ENCODE data around the gene MED12L. TPM values are rescaled to one million over a fixed set of nuclear protein-coding genes. Genes with fewer than 3 reads are reported as not detected.

MED12L gene
- total and polyA plus RNA-seq, 4 experiments from 2014 or later = 0.35 to 0.78 TPM; not detected in 2

DNA sequence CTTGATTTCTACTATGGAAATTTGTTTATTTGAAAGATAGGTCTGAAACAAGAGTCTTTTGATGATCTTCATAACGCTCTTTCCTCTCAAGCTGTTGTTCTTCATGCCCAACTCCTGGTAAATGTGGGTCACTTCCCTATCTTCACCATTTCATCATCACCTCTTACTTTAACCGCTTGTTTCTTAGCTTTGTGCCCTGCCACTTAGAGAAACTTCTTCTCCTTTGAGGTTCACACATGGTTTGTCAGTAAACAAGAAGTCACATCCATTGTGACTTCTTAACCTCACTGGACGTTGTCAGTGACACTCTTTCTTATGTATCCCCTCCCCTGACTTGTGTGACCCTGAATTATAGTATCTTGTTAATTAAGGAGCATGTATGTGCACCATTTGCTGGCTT is 260.8 kb downstream of the MED12L start:
- intact Hi-C loops (cut with micrococcal nuclease) = no loop called here
- Histone ChIP-seq H3K27me3 (ENCODE audit: insufficient read depth, low read length) (peaks cover 5% of the 10 kb centered on the region), H3K4me1 (ENCODE audit: insufficient read depth, low read length) (no peaks in the 10 kb centered on the region), H3K9me3 (ENCODE audit: control insufficient read depth in 1 of 2, low read length in 2 of 2) (no peaks in the 10 kb centered on the region), H3K27ac (ENCODE audit: low read depth, low read length) (no peak overlapping the region), H3K36me3 (ENCODE audit: insufficient read depth, low read length) (no peaks in the 10 kb centered on the region), H3K4me3 (ENCODE audit: low read length in 2 of 2) (no peak overlapping the region)
- Mint-ChIP-seq H3K27ac (no peak overlapping the region), H3K4me3 (peak overlapping the region in 2 of 8 donors; percentile 16 to 66), H3K4me1 (peaks cover 0 to 8% (median 7%) of the 10 kb centered on the region in 4 donors), H3K36me3 (no peaks in the 10 kb centered on the region), H3K27me3 (peaks cover 7 to 20% of the 10 kb centered on the region in 2 donors), H3K9me3 (peaks cover 0 to 4% (median 0%) of the 10 kb centered on the region in 8 donors)
- ChIA-PET CTCF (ENCODE audit: partially characterized antibody) (interaction anchor here (0.9 kb wide), 1 partner anchor 201 kb away, joined by 3 read pairs; no protein-coding TSS in a partner anchor), POLR2A (ENCODE audit: partially characterized antibody) (no interaction called here)
- no peak for DNase-seq

DNA sequence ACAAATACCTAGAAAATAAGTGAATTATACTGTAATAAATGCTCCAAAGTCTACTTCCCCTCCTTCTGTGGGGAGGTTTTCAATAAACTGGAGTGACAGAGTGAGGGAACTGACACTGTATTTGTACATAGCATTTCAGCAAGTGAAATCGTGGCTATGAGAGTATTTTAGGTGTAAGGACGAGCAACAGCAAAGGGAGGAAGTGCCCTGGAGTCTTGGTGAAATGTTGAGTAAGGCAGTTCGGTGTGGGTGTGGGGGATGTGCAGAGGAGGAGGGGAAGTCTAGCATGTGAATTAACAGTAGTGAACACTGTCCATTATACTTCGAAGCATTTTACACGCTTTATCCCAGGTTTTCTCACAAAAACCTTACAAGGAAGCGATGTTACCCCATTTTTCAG is 262.0 kb downstream of the MED12L start:
- Mint-ChIP-seq H3K36me3 (no peaks in the 10 kb centered on the region), H3K9me3 (no peaks in the 10 kb centered on the region), H3K4me3 (no peak overlapping the region), H3K4me1 (peaks cover 0 to 8% (median 7%) of the 10 kb centered on the region in 4 donors), H3K27ac (no peak overlapping the region), H3K27me3 (peaks cover 12 to 22% of the 10 kb centered on the region in 2 donors)
- Histone ChIP-seq H3K36me3 (ENCODE audit: insufficient read depth, low read length) (no peaks in the 10 kb centered on the region), H3K9me3 (ENCODE audit: control insufficient read depth in 1 of 2, low read length in 2 of 2) (no peaks in the 10 kb centered on the region), H3K4me1 (ENCODE audit: insufficient read depth, low read length) (no peaks in the 10 kb centered on the region), H3K27me3 (ENCODE audit: insufficient read depth, low read length) (peaks cover 5% of the 10 kb centered on the region), H3K27ac (ENCODE audit: low read depth, low read length) (no peak overlapping the region), H3K4me3 (ENCODE audit: low read length in 2 of 2) (no peak overlapping the region)
- ChIA-PET CTCF (ENCODE audit: partially characterized antibody) (no interaction called here), POLR2A (ENCODE audit: partially characterized antibody) (no interaction called here)
- no peak for DNase-seq
- intact Hi-C loops (cut with micrococcal nuclease) = no loop called here

DNA sequence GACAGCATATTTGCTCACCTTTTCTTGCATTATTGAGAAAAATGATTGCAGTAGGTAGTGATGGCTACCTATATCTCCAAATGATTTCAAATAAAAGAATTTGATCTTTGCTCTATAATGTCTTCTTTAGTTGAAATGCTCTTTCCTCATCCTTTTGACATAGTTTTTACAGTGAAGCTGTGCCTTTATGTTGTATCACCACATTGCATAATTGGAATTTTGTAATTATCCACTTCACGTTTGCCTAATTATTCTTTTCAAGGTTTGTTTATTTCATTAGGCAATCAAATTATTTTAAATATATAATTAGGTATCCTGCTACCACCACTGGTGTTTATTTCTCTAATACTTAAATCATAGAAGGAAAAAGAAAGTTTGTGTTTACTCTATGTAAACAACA is 265.2 kb downstream of the MED12L start:
- Mint-ChIP-seq H3K27ac (no peak overlapping the region), H3K27me3 (peaks cover 10 to 15% of the 10 kb centered on the region in 2 donors), H3K4me1 (peaks cover 0 to 8% (median 7%) of the 10 kb centered on the region in 4 donors), H3K4me3 (no peak overlapping the region), H3K36me3 (no peaks in the 10 kb centered on the region), H3K9me3 (no peaks in the 10 kb centered on the region)
- CTCF ChIA-PET (ENCODE audit: partially characterized antibody) = no interaction called here
- intact Hi-C loops (cut with micrococcal nuclease) = no loop called here
- Histone ChIP-seq H3K27me3 (ENCODE audit: insufficient read depth, low read length) (peaks cover 5% of the 10 kb centered on the region), H3K36me3 (ENCODE audit: insufficient read depth, low read length) (no peaks in the 10 kb centered on the region), H3K9me3 (ENCODE audit: control insufficient read depth in 1 of 2, low read length in 2 of 2) (no peaks in the 10 kb centered on the region), H3K4me1 (ENCODE audit: insufficient read depth, low read length) (no peaks in the 10 kb centered on the region), H3K27ac (ENCODE audit: low read depth, low read length) (no peak overlapping the region), H3K4me3 (ENCODE audit: low read length in 2 of 2) (no peak overlapping the region)
- POLR2A ChIA-PET (ENCODE audit: partially characterized antibody) = no interaction called here
- DNase-seq = no peak

DNA sequence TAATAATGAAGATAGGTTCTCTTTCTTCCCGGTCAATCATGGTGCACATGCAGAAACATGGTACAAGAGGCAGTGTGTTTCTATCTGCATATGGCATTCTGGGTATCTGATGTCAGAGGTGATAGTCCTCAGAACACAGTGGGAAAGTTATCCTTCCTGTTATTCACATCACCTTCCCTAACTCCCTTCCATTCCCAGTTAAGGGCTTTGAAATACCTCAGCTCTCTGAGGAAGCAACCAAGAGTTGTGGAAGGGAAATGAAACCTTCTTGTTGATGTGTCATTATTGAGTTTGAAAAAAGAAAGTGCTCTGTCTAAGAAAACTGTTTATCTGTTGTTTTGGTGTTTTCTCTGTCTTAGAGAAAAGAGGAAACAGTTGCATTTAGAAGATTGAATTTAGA is 265.8 kb downstream of the MED12L start:
- H3K27ac ChIP-seq (ENCODE audit: low read depth, low read length) = no peak overlapping the region
- ChIA-PET CTCF (ENCODE audit: partially characterized antibody) (no interaction called here), POLR2A (ENCODE audit: partially characterized antibody) (no interaction called here)
- H3K4me1 ChIP-seq (ENCODE audit: insufficient read depth, low read length) = no peaks in the 10 kb centered on the region
- no peak overlapping the region for H3K4me3 ChIP-seq (ENCODE audit: low read length in 2 of 2)
- H3K9me3 ChIP-seq (ENCODE audit: control insufficient read depth in 1 of 2, low read length in 2 of 2) = no peaks in the 10 kb centered on the region
- H3K4me1 Mint-ChIP-seq = peaks cover 0 to 4% (median 2%) of the 10 kb centered on the region in 4 donors
- peaks cover under 1% of the 10 kb centered on the region for H3K27me3 ChIP-seq (ENCODE audit: insufficient read depth, low read length)
- peaks cover 10 to 15% of the 10 kb centered on the region in 2 donors for H3K27me3 Mint-ChIP-seq
- no peaks in the 10 kb centered on the region for H3K36me3 Mint-ChIP-seq
- intact Hi-C loops (cut with micrococcal nuclease) = no loop called here
- H3K36me3 ChIP-seq (ENCODE audit: insufficient read depth, low read length) = no peaks in the 10 kb centered on the region
- H3K9me3 Mint-ChIP-seq = no peaks in the 10 kb centered on the region
- H3K27ac Mint-ChIP-seq = no peak overlapping the region
- no peak overlapping the region for H3K4me3 Mint-ChIP-seq
- DNase-seq = no peak

DNA sequence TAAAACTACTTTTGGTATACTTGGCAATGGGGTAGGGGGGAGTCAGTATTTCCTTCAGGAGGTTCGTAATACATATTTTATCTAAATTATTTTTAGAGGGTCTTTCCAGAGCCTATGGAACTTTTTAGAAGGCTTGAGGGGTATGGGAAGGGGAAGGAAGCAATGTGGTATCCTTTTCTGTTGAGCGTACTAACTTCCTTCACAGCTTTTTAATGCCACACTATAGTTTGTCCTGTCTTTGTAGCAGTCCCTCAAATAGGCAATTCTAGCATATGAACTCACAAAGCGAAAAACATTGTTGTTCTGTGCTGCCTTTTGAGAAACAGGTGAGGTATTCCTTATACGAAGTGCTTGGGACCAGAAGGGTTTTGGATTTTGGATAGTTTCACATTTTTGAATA is 266.2 kb downstream of the MED12L start:
- Histone ChIP-seq H3K36me3 (ENCODE audit: insufficient read depth, low read length) (no peaks in the 10 kb centered on the region), H3K4me1 (ENCODE audit: insufficient read depth, low read length) (no peaks in the 10 kb centered on the region), H3K9me3 (ENCODE audit: control insufficient read depth in 1 of 2, low read length in 2 of 2) (no peaks in the 10 kb centered on the region), H3K27ac (ENCODE audit: low read depth, low read length) (no peak overlapping the region), H3K27me3 (ENCODE audit: insufficient read depth, low read length) (no peaks in the 10 kb centered on the region), H3K4me3 (ENCODE audit: low read length in 2 of 2) (no peak overlapping the region)
- Mint-ChIP-seq H3K4me1 (no peaks in the 10 kb centered on the region), H3K9me3 (no peaks in the 10 kb centered on the region), H3K36me3 (no peaks in the 10 kb centered on the region), H3K4me3 (no peak overlapping the region), H3K27me3 (peaks cover 7 to 15% of the 10 kb centered on the region in 2 donors), H3K27ac (no peak overlapping the region)
- CTCF ChIA-PET (ENCODE audit: partially characterized antibody) = no interaction called here
- intact Hi-C loops (cut with micrococcal nuclease) = no loop called here
- POLR2A ChIA-PET (ENCODE audit: partially characterized antibody) = no interaction called here
- no peak for DNase-seq

DNA sequence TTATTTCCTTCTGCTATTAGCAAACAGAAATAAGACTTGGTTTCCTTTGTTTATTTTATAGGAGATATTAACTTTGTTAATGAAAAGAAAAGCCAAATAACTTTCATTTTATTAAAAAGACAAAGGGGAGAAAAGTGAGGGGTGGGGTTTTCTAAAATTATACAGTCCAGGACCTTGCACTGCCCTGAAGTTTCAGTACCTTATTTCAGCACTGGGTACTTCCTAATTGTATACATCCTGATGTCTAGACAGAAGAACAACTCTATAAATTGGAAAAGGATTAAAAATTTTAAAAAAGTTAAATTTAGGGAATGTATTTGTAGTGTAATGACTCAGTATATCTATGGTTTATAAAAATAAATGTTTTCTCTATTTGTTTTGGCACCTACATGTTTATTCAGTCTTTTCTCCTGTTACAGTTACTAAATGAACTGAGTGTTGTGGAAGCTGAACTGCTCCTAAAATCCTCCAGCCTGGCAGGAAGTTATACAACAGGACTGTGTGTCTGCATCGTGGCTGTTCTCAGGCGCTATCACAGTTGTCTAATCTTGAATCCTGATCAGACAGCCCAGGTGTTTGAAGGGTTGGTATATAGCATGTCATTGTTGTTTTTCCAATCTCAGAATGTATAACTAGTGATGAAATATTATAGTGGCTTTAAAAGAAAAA is 271.5 kb downstream of the MED12L start:
- Histone ChIP-seq H3K9me3 (ENCODE audit: control insufficient read depth in 1 of 2, low read length in 2 of 2) (no peaks in the 10 kb centered on the region), H3K4me3 (ENCODE audit: low read length in 2 of 2) (no peak overlapping the region), H3K4me1 (ENCODE audit: insufficient read depth, low read length) (no peaks in the 10 kb centered on the region), H3K27me3 (ENCODE audit: insufficient read depth, low read length) (no peaks in the 10 kb centered on the region), H3K27ac (ENCODE audit: low read depth, low read length) (no peak overlapping the region), H3K36me3 (ENCODE audit: insufficient read depth, low read length) (no peaks in the 10 kb centered on the region)
- ChIA-PET POLR2A (ENCODE audit: partially characterized antibody) (no interaction called here), CTCF (ENCODE audit: partially characterized antibody) (no interaction called here)
- H3K9me3 Mint-ChIP-seq = no peaks in the 10 kb centered on the region
- intact Hi-C loops (cut with micrococcal nuclease) = no loop called here
- no peak overlapping the region for H3K4me3 Mint-ChIP-seq
- DNase-seq = no peak
- H3K27ac Mint-ChIP-seq = no peak overlapping the region
- peaks cover 3 to 4% of the 10 kb centered on the region in 2 donors for H3K27me3 Mint-ChIP-seq
- no peaks in the 10 kb centered on the region for H3K4me1 Mint-ChIP-seq
- no peaks in the 10 kb centered on the region for H3K36me3 Mint-ChIP-seq

DNA sequence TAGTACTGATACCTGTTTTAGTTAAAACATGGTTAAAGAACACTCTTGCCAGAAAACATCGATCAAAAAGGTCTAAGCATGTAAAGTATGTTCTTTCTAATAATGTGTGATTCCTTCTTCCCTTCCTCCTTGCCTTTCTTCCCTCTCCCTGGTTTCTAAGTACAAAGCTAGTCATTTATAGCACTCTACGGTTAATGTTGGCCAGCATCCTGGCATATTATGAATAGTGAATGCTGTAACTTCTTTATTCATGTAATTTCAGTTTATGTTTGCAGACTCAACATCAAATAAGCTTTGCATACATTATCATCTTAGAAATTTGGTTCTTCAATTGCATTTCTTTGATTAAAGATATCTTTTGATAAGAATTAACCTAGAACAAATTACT is 272.0 kb downstream of the MED12L start:
- Mint-ChIP-seq H3K4me1 (no peaks in the 10 kb centered on the region), H3K36me3 (no peaks in the 10 kb centered on the region), H3K9me3 (no peaks in the 10 kb centered on the region), H3K27ac (no peak overlapping the region), H3K27me3 (peaks cover 0 to 2% of the 10 kb centered on the region in 2 donors), H3K4me3 (no peak overlapping the region)
- POLR2A ChIA-PET (ENCODE audit: partially characterized antibody) = no interaction called here
- H3K4me3 ChIP-seq (ENCODE audit: low read length in 2 of 2) = no peak overlapping the region
- DNase-seq = no peak
- CTCF ChIA-PET (ENCODE audit: partially characterized antibody) = interaction anchor here (1.0 kb wide), 1 partner anchor 9 kb away, joined by 3 read pairs; no protein-coding TSS in a partner anchor
- H3K9me3 ChIP-seq (ENCODE audit: control insufficient read depth in 1 of 2, low read length in 2 of 2) = no peaks in the 10 kb centered on the region
- H3K36me3 ChIP-seq (ENCODE audit: insufficient read depth, low read length) = no peaks in the 10 kb centered on the region
- H3K27me3 ChIP-seq (ENCODE audit: insufficient read depth, low read length) = no peaks in the 10 kb centered on the region
- H3K27ac ChIP-seq (ENCODE audit: low read depth, low read length) = no peak overlapping the region
- H3K4me1 ChIP-seq (ENCODE audit: insufficient read depth, low read length) = no peaks in the 10 kb centered on the region
- intact Hi-C loops (cut with micrococcal nuclease) = no loop called here

Measured in CD4-positive, alpha-beta memory T cell (primary cell).